GM21723 (cell line): Measurements from ENCODE around the gene RHBDF2.

ENCODE experiments used
- ATAC-seq: cut with Tn5 transposase; IDR thresholded peaks from one replicate; pipeline ENCODE4 v1.9.1; 2021; ENCODE audit warnings: mild to moderate bottlenecking, moderate library complexity; ENCODE audit not compliant: unreplicated experiment

Gene RHBDF2

DNA sequence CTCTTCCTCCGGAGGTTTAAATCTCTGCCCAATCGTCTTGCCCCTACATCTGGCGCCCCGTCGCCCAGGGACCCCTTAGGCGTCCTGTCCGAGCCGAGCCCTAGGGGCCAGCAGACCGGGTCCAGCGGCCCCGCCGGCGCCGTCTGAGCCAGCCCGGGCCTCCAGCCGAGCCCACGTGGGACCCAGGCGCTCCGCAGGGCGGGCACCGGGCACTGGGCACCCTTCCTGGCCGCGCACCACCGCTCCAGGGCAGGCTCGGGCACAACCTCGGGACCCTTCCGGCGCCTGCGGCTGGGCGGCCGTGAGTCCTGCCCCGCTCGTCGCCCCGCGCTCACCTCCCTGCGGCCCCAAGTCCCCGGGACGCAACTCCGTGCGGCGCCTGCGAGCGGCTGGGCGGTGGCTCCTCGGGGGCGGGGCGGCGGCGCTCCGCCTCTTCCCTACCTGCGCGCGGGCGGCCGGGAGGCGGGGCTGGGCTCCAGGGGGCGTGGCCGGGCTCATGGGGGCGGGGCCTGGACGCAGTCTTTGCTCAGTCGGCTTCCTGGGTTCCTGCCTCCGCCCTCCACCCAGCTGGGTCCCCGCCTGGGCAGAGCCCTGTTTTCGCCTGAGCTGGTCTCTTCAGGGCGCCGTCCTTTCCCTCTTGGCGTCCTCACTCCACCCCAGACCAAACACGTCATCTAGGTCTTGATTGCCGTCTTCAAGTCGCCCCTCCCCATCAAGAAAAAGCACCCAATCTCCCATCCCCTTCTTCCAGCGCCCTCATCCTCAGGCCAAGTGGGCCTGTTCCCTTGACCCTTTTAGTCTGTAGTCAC lies at the start of gene RHBDF2:
TSS of gene RHBDF2 (minus strand) at position 406 of the 809 bp plus-strand sequence. CDS start 19,899 bp downstream, outside the sequence.
- peak; percentile 63 for ATAC-seq

DNA sequence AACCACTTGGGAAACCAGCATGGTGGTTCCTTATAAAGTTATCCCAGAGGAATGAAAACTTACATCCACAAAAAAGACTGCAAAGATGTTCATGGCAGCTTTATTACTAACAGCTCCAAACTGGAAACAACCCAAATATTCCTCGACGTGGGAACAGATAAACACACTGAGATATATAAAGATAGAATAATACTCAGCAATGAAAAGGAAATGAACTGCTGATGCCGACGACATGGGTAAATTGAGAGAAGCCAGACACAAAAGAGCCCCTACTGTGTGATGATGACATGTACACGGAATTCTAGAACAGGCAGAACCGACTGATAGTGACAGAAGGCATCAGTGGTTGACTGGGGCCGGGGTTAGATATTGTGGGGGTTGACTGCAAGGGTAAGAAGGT lies 48.3 kb upstream of the RHBDF2 start:
- no peak for ATAC-seq

DNA sequence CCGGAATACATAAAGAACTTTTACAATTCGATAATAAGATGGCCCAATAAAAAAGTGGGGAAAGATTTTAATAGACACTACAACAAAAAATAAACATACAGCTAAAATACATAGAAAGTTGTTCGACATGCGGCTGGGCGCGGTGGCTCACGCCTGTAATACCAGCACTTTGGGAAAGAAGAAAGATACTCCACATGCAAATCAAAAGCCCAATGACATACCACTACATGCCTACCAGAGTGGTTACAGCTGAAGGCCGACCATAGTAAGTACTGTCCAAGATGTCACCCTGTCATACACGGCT lies 47.9 kb upstream of the RHBDF2 start:
- no peak for ATAC-seq

GRCh38 chr17:76548378-76549214 lies 47.4 kb upstream of the RHBDF2 start:
- no peak for ATAC-seq

DNA sequence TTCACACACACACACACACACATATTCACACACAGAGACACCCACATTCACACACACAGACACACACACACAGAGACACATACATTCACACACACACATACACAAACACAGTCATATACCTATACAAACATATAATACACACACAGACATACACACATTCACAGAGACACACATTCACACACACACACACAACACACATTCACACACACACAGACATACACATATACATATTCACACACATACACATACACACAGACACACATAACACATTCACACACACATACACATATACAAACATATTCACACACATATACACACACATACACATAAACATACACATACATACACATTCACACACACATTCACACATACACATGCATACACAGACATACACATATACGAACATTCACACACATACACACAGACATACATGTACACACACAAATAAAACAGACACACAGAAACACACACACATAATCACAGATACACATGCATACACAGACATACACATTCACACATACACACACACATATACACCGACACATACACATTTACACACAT lies 46.5 kb upstream of the RHBDF2 start:
- ATAC-seq: no peak

DNA sequence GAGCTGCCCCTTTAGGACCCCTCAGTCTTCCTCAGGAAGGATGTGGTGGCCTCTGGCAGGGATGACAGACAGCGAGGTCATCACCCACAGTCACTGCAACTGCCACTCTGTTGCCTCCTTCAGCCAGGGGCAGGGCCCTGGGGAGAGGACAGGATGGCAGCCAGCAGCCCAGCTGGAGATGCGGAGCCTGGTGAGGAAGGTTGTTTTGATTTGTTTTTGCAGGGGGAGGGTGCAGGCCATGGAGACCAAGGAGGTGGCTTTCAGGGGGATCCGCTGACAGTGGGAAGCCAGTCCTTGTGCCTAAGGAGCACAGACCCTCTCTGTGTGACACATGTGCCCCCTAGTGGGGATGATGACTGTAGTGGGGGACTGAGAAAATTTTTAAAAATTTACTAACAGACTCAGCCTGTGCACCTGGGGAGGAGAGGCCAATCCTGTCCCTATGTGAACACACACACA lies 46.0 kb upstream of the RHBDF2 start:
- no peak for ATAC-seq

DNA sequence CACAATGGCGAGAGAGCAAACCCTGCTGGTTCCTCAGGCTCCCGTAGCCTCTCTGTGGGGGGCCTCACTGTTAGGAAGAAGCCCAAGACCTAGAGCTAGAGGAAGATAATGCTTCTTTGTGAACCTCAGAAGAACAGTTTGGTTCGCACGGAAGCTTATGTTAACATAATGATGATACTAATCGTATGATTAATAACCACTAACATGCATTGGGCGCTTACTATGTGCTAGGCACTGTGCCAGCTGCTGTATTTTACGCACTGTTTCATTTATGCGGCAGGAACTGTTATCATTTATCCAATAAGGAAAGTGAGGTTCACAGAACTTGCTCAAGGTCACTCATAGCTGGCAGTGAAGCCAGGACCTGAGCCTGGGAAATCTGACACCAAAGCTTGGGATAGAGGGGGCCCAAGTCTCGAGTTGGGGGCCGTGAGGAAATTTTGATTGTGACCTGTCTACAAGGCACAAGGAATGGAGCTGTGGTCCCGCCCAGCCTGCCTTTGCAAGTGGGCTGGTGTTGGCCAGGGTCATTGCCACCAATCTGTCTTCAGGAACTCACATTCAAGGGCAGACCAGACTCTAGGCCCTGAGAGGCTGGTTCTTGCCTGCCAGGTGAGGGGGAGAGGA lies 45.4 kb upstream of the RHBDF2 start:
- ATAC-seq: no peak

- no peak for ATAC-seq
These were observed 44.8 kb upstream of the RHBDF2 start for GRCh38 chr17:76545918-76546555.

GRCh38 chr17:76544546-76545365 lies 43.5 kb upstream of the RHBDF2 start:
- ATAC-seq: no peak

DNA sequence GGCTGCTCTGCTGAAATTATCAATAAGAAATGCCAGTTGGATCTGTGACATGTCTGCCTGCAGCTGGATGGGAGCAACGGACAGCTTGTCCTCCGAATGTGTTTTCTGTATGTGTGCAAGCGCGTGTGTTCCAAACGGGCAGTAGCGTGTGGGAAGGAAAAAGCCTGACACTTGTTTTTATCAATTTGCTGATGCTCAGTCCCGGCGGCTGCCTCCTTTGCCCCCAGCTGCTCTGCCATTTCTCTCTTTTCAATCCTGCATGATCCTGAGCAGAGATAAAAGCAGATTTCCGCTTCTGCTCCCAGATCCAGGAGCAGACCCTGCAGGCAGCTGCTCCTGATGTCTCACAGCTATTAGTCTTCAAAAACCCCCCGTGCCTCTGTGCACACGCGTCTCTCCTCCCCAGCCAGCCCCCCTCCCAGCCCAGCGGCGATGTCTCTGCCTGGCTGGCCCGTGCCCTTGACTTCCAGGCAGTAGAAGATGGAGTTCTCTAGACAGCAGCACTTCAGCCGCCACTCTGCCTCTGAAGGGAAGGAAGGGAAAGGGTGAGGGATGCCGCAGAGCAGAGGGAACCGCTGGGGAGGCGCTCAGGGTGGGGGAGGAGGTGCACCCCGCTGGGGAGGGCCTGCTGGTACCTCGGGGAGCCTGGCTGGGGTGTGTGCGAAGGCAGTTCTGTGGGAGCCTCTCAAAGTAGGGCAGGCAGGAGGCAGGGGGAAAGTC lies 42.8 kb upstream of the RHBDF2 start:
- no peak for ATAC-seq

GRCh38 chr17:76543482-76543825 lies 42.2 kb upstream of the RHBDF2 start:
- no peak for ATAC-seq

- ATAC-seq: no peak
These were observed 41.8 kb upstream of the RHBDF2 start for GRCh38 chr17:76542984-76543383.

DNA sequence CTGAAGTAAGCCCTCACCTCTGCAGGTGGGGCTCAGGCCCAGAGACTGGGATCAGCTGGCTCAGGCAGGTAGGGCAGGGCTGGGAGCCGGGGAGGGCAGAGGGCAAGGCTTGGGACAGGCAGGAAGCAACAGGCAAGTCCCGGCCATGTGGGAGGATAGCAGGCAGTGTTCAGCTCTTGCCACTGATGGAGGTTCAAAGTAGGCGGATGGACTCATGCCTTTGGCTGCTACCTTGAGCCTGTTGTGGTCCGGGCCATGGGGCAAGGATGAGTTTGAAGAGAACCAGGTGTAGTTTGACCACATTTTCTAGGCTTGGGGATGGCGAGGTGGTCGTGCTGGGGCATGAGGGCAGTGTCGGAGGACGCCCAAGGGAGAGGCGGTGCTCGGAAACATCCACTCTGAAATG lies 41.3 kb upstream of the RHBDF2 start:
- no peak for ATAC-seq

- ATAC-seq: no peak
These were observed 40.7 kb upstream of the RHBDF2 start for GRCh38 chr17:76541739-76542454.

DNA sequence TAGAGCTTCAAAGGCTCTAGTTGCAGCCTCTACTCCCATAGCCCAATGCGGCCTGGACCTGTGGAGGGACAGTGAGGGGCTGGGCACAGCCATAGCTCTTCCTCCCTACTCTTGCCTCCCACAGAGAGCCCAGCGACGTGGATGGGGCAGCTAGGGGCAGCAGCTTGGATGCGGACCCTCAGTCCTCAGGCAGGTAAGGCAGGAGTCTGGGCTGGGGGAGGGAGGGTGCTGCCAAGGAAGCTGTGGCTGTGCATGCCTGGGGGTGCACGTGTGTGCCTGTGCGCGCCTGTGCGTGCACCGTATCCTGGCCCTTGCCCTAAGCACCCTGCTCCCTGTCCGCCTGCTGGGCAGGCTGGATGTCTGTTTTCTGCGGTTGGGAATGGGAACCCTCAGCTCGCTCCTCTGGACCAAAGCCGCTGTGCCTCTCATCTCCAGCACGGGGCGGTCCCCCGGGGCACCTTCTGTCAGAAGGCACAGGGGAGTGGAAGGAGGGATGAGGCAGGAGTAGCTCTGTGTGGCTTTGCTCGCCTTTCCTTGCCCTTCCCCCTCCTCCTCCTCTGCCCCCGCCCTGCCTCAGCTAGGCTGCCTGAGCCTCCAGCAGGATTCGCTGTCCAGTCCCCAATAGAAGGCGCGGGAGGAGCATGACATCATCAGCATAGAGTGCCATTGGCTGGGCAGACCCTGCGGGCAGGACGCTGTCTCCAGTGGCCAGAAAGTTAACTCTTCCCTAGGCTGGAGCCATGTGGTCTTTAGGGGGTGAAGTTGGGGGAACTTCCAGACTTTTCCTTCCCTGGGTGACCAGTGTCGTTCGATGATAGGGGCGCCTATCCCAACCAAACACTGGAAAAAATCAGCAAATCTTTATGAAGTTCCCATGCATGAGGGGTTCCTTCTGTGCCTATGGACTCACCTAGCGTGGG lies 39.4 kb upstream of the RHBDF2 start:
- ATAC-seq: no peak

DNA sequence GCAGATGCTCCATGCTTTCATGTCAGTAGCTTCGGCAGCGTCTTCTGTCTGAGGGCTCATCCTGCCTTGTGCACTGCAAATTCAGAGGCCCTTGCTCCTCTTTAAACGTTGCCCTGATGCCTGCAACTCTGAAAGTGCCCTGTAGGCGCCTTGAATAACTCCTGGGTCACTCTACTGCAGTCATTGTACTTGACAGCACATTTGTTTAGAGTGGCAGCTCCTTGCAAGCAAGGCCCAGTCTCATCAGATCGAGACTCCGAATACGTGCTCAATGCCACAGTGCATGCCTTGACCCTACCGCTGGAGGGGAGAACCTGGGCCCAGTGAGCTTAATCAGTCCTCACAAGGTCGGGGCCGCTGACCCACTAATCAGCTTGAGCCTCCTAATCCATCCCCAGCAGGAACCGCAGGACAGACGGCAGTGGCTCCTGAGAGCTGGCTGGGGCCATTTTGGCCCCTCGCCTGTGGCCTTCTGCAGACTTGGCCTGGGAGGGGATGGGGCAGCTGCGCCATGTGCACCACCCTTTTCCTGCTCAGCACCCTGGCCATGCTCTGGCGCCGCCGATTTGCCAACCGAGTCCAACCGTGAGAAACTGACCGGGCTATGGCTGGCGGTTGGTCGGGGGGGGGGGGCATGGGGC lies 38.5 kb upstream of the RHBDF2 start, which contains the start of gene PRCD:
TSS of gene PRCD (plus strand) at position 414 of the 641 bp plus-strand sequence. CDS start at position 512, 98 bp downstream.
- ATAC-seq: no peak

GRCh38 chr17:76538941-76539570 lies 37.8 kb upstream of the RHBDF2 start:
- ATAC-seq: no peak
